HG02798 (cell line): ENCODE measurements around the gene G2E3.
"Not testable (repeated sequence)": the region's sequence is repeated elsewhere in the genome, so short reads cannot be mapped to it uniquely, and the experiment has no call there.

Source experiments
- ATAC-seq: cut with Tn5 transposase; IDR thresholded peaks from one replicate; pipeline ENCODE4 v1.9.1; 2021; ENCODE audit warnings: mild to moderate bottlenecking; ENCODE audit not compliant: unreplicated experiment, poor library complexity

G2E3 gene

GRCh38 chr14:30553311-30553989, 5.5 kb upstream of the G2E3 start:
- ATAC-seq, result no peak

GRCh38 chr14:30558362-30558674, 640 bp upstream of the G2E3 start:
- ATAC-seq, result no peak

GRCh38 chr14:30559638-30560091, 707 bp downstream of the G2E3 start:
- peak; percentile 19 for ATAC-seq

- ATAC-seq, result no peak
Observed at GRCh38 chr14:30560581-30560980, 1.6 kb downstream of the G2E3 start.

GRCh38 chr14:30564235-30564867, 5.4 kb downstream of the G2E3 start:
- no peak for ATAC-seq

GRCh38 chr14:30564868-30565248, 5.9 kb downstream of the G2E3 start:
- no peak for ATAC-seq

GRCh38 chr14:30569216-30569902, 10.4 kb downstream of the G2E3 start:
- ATAC-seq, result no peak

GRCh38 chr14:30569903-30570226, 10.9 kb downstream of the G2E3 start:
- no peak for ATAC-seq

GRCh38 chr14:30572237-30572636, 13.3 kb downstream of the G2E3 start:
- ATAC-seq, result no peak

- no peak for ATAC-seq
Observed at GRCh38 chr14:30572771-30573170, 13.8 kb downstream of the G2E3 start.

- no peak for ATAC-seq
Observed at GRCh38 chr14:30573226-30573814, 14.4 kb downstream of the G2E3 start.

- ATAC-seq, result no peak
Observed at GRCh38 chr14:30573966-30574365, 15.0 kb downstream of the G2E3 start.

- ATAC-seq, result not testable (repeated sequence)
Observed at GRCh38 chr14:30574777-30575176, 15.8 kb downstream of the G2E3 start.

GRCh38 chr14:30576333-30576732, 17.4 kb downstream of the G2E3 start:
- not testable (repeated sequence) for ATAC-seq

GRCh38 chr14:30580616-30581282, 21.8 kb downstream of the G2E3 start:
- ATAC-seq, result no peak

- no peak for ATAC-seq
Observed at GRCh38 chr14:30581283-30581625, 22.3 kb downstream of the G2E3 start.

GRCh38 chr14:30582376-30582775, 23.4 kb downstream of the G2E3 start:
- ATAC-seq, result no peak

GRCh38 chr14:30584058-30584630, 25.2 kb downstream of the G2E3 start:
- ATAC-seq, result no peak

- no peak for ATAC-seq
Observed at GRCh38 chr14:30585204-30585603, 26.2 kb downstream of the G2E3 start.

GRCh38 chr14:30587141-30587540, 28.2 kb downstream of the G2E3 start:
- no peak for ATAC-seq

GRCh38 chr14:30588873-30589272, 29.9 kb downstream of the G2E3 start:
- no peak for ATAC-seq
